Panc1 (cell line): ENCODE data around the gene KNCN. TPM values are rescaled to one million over a fixed set of nuclear protein-coding genes. Genes with fewer than 3 reads are reported as not detected.

Experiments used
- ATAC-seq: fragments of 200-7000 bp; cut with Tn5 transposase; 2 replicates; pipeline ENCODE4 v1.9.1; 2020; ENCODE audit warnings: mild to moderate bottlenecking, moderate library complexity
- Bru-seq: library from RNA; stranded (reverse); fragments of 400-500 nt; gene quantifications from one replicate; lab custom pipeline; 2021; lab: Mats Ljungman, UMichigan
- BruChase-seq, 2 experiments: library from RNA; stranded (reverse); fragments of 400-500 nt; gene quantifications; one replicate each; lab custom pipeline; 2021; lab: Mats Ljungman, UMichigan
- BruUV-seq: library from RNA; stranded (reverse); fragments of 400-500 nt; replicated peaks from 2 replicates; lab custom pipeline; 2021; lab: Mats Ljungman, UMichigan
- CTCF ChIA-PET: fragments of 300-600 bp; sonication (Branson Sonifier 250); formaldehyde crosslinking; loops from one replicate; lab custom pipeline; 2022; ENCODE audit warnings: antibody characterized with exemption; lab: Charles Lee
- POLR2A ChIA-PET: fragments of 300-600 bp; sonication (Branson Sonifier 250); formaldehyde crosslinking; loops from one replicate; lab custom pipeline; 2022; ENCODE audit warnings: antibody characterized with exemption; lab: Charles Lee
- DNase-seq: peaks from one replicate; pipeline ENCODE4 v3.0.0-alpha.2; 2010; ENCODE audit warnings: low read depth, low spot score
- H3K27ac ChIP-seq: 2 replicates; pipeline ENCODE4 v1.5.1; 2011; ENCODE audit warnings: mild to moderate bottlenecking, low read length, inconsistent platforms
- H3K27me3 ChIP-seq: fragments of 200-500 bp; sonication (Bioruptor generic); 2 replicates; pipeline ENCODE4 v1.6.0; 2014; ENCODE audit warnings: low read length, inconsistent platforms; ENCODE audit not compliant: control insufficient read depth, insufficient read depth
- H3K36me3 ChIP-seq: fragments of 200-500 bp; sonication (Bioruptor generic); 2 replicates; pipeline ENCODE4 v1.5.1; 2014; ENCODE audit warnings: inconsistent platforms, mild to moderate bottlenecking, low read length, moderate library complexity; ENCODE audit not compliant: control insufficient read depth, insufficient read depth
- H3K4me1 ChIP-seq: 2 replicates; pipeline ENCODE4 v1.5.1; 2011; ENCODE audit warnings: inconsistent platforms, mild to moderate bottlenecking, low read length, moderate library complexity; ENCODE audit not compliant: control insufficient read depth, insufficient read depth
- H3K4me3 ChIP-seq, 2 experiments: 2 replicates each; pipeline ENCODE4 v1.5.1; 2011 to 2012; ENCODE audit warnings: low read depth in 2 of 2, low read length in 2 of 2, mild to moderate bottlenecking in 2 of 2, inconsistent platforms in 1 of 2, moderate library complexity in 1 of 2
- H3K9me3 ChIP-seq: fragments of 200-500 bp; sonication (Bioruptor generic); 2 replicates; pipeline ENCODE4 v1.5.1; 2014; ENCODE audit warnings: low read depth, mild to moderate bottlenecking, inconsistent platforms, low read length, moderate library complexity; ENCODE audit not compliant: control insufficient read depth, insufficient read depth
- CTCF ChIP-seq: fragments of 450-650 bp; IDR thresholded peaks from 2 replicates; pipeline ENCODE4 v1.5.1; 2017; ENCODE audit warnings: mild to moderate bottlenecking
- POLR2AphosphoS5 ChIP-seq: IDR thresholded peaks from 2 replicates; pipeline ENCODE4 v1.6.1; 2012; ENCODE audit warnings: mild to moderate bottlenecking, low read depth, low read length, moderate library complexity
- REST ChIP-seq, 2 experiments: IDR thresholded peaks; 2 replicates each; pipeline ENCODE4 v1.6.1; 2011 to 2012; ENCODE audit warnings: low read depth in 2 of 2, control low read depth in 1 of 2, low read length in 1 of 2, mild to moderate bottlenecking in 1 of 2, moderate library complexity in 1 of 2; ENCODE audit not compliant: insufficient read depth in 1 of 2
- SIN3A ChIP-seq: IDR thresholded peaks from 2 replicates; pipeline ENCODE4 v1.6.1; 2012; ENCODE audit warnings: low read depth, mild to moderate bottlenecking, low read length, moderate library complexity, borderline replicate concordance; ENCODE audit not compliant: insufficient read depth
- TCF7L2 ChIP-seq: IDR thresholded peaks from 2 replicates; pipeline ENCODE4 v1.6.1; 2011; ENCODE audit warnings: mild to moderate bottlenecking, low read depth, low read length, inconsistent platforms
- in situ Hi-C: cut with HindIII; loops from 2 replicates; pipeline ENCODE4 v1.10.0; 2016; ENCODE audit warnings: low sequenced_read_pairs, low pct_unique_long_range_greater_than_20kb
- intact Hi-C: fragments of 100-400 bp; cut with micrococcal nuclease; formaldehyde crosslinking; loops from one replicate; pipeline ENCODE4 v1.10.0; 2022; ENCODE audit not compliant: unreplicated experiment
- long read RNA-seq: library from polyadenylated mRNA; unstranded; transcript quantifications from one replicate; pipeline ENCODE4 v2.0.0, GENCODE V29; 2021; ENCODE audit not compliant: unreplicated experiment
- polyA plus RNA-seq: library from polyadenylated mRNA; unstranded; fragments of >200 nt; gene quantifications from one replicate; pipeline ENCODE4 v1.2.1, GENCODE V29; 2012; ENCODE audit warnings: missing spikeins; ENCODE audit not compliant: insufficient read length
- total RNA-seq: library from RNA; stranded (reverse); gene quantifications from one replicate; pipeline ENCODE4 v1.2.1, GENCODE V29; 2021; ENCODE audit not compliant: unreplicated experiment

KNCN gene
- total RNA-seq, result not detected
- polyA plus RNA-seq, result not detected
- not detected for Bru-seq, nascent RNA
- BruChase-seq, experiment 1, labeled RNA remaining after a 2-hour chase, result not detected
- BruChase-seq, experiment 2, labeled RNA remaining after a 6-hour chase, result not detected
- long read RNA-seq, result 0 reads

DNA sequence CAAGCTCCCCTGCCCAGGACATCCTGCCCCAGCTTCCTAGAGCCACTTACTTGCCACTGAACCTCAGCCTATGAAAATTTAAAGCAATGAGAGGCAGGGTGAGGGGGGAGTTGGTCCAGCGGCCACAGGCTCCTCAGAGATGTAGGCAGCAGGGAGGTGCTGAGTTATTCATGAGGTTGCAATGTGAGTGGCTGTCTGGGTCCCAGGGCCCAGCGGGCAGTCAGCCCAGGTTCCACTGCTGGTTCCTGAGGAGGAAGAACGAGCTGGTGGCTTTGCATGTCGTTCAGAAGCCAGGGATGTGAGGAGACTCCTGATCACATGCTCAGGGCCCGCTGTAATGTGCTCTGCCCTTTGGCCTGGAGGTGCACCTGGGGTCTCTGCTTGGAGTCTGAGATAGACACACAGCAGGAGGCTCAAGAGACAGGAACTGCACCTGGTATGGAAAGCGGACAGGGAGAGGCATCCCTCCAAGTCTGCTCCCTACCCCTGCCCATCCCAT lies at the start of gene KNCN:
TSS of gene KNCN (minus strand) at position 51 of the 499 bp plus-strand sequence. CDS start 432 bp downstream, outside the sequence.
- ChIA-PET CTCF (no interaction called here), POLR2A (no interaction called here)
- no peak within 1 kb of the TSS for H3K4me3 ChIP-seq
- DNase-seq (no peak), ATAC-seq (no peak)
- in situ Hi-C loops (no loop called here), intact Hi-C loops (no loop called here)
- no peak for TF ChIP-seq TCF7L2
- no peak for TF ChIP-seq CTCF
- no peak for TF ChIP-seq POLR2AphosphoS5
- no peaks in the 10 kb centered on the region for H3K27me3 ChIP-seq
- H3K27ac ChIP-seq, result no peak within 1 kb of the TSS
- no peaks in the 10 kb centered on the region for H3K4me1 ChIP-seq
- no peaks in the 10 kb centered on the region for H3K9me3 ChIP-seq
- no peaks in the 10 kb centered on the region for H3K36me3 ChIP-seq
- BruUV-seq, result no TSS peak

DNA sequence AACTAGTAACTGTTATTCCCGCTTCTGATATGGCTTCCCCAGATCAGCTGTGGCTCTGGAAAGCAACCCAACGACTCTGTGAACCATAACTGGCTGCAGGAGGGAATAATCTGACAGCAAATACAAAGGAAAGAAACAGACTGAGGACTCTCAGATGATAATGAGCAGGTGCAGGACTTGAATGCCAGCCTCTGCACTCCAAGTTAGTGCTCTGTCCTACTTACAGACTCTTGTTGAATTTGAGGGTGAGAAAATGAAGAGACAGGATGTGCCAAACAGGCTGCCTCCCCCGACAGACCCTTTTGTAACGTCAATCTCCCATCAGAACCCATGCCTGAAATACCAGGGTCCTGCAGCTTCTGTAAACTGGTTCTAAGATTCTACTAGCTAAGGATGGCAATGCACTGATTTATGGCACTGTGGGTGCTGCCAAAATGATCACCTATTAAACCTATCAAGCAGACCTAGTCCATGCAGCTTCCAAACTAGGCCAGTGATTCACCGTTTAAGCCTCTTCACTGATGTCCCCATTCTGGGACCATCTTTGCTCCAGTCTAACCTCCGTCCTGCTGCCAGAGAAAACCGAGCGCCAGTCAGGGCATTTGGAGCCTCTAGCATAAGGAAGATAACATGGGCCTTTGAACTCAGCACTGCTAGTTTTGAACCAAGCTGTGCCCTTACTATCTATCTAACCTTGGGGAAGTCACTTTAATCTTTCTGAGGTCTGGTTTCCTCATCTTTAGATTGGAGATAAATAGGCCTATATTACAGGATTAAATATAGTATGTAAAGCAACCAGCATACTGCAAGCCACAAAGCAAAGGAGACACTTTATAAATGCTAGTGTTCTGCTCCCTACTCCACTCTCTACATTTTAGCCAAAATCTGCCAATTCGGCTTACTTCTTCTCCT lies 47.9 kb upstream of the KNCN start:
- CTCF ChIA-PET, result interaction anchor here (0.6 kb wide), 1 partner anchor 376 kb away, joined by 3 read pairs; no protein-coding TSS in a partner anchor
- intact Hi-C loops, result no loop called here

More for the DNA sequence above, 47.9 kb upstream of the KNCN start:
- Histone ChIP-seq H3K27ac (no peak overlapping the region), H3K27me3 (no peaks in the 10 kb centered on the region), H3K4me1 (peaks cover 7% of the 10 kb centered on the region; the same call in 1 of the 2 replicates), H3K9me3 (no peaks in the 10 kb centered on the region), H3K4me3 (no peak overlapping the region), H3K36me3 (no peaks in the 10 kb centered on the region)
- no TSS peak for BruUV-seq
- in situ Hi-C loops, result no loop called here
- POLR2A ChIA-PET, result no interaction called here
- DNase-seq, result no peak
- no peak for ATAC-seq
- TF ChIP-seq POLR2AphosphoS5 (no peak), REST (IDR thresholded peaks at IDR 0.05; ENCODE audit: insufficient read depth in 1 of 2, low read depth in 2 of 2, low read length in 1 of 2) (no peak), TCF7L2 (no peak), CTCF (no peak), SIN3A (no peak)
